HG02763 (cell line): ENCODE results near the gene NDC1.
"Not testable (repeated sequence)": the region's sequence is repeated elsewhere in the genome, so short reads cannot be mapped to it uniquely, and the experiment has no call there.

Experiments
- ATAC-seq: cut with Tn5 transposase; IDR thresholded peaks from one replicate; pipeline ENCODE4 v1.9.1; 2021; ENCODE audit warnings: mild to moderate bottlenecking, moderate library complexity; ENCODE audit not compliant: unreplicated experiment

The NDC1 gene, protein sequence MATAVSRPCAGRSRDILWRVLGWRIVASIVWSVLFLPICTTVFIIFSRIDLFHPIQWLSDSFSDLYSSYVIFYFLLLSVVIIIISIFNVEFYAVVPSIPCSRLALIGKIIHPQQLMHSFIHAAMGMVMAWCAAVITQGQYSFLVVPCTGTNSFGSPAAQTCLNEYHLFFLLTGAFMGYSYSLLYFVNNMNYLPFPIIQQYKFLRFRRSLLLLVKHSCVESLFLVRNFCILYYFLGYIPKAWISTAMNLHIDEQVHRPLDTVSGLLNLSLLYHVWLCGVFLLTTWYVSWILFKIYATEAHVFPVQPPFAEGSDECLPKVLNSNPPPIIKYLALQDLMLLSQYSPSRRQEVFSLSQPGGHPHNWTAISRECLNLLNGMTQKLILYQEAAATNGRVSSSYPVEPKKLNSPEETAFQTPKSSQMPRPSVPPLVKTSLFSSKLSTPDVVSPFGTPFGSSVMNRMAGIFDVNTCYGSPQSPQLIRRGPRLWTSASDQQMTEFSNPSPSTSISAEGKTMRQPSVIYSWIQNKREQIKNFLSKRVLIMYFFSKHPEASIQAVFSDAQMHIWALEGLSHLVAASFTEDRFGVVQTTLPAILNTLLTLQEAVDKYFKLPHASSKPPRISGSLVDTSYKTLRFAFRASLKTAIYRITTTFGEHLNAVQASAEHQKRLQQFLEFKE

DNA sequence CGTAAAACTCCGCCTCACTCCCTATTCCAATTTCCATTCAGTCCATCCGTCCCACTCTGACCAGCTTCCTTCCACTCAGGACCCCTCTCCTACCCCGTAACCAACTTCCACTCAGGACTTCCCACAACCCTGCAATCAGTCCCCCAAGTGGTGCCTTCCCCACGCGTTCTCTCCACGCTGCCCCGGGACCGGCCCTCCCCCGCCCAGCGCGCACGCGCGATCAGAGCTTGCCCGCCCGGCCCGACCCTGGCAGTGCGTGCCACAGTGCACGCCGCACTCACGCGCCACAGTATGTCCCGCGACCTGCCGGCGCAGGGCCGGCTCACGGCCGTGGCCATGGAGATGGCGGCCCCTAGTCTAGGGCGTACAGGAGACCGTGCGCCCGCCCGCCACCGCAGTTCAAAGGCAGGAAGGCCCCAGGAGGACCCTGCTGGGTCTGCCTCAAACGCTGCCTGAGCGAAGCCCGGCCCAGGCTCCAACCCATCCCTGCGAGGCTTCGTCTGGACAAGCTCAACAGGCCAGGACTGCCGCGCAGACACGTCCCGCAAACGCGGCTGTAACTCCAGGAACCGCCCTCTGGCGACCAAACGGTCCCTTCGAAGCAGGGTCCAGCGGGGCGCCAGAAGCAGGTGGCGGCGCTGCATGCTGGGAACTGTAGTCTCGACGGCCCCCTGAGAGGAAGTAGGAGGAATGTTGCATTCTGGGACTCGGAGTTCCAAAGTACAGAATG is at the start of gene NDC1:
Gene NDC1, minus strand, starts transcription at position 373 of the 730 bp plus-strand sequence. Its CDS starts 35 bp downstream, at position 338.
- ATAC-seq = peak; percentile 90

DNA sequence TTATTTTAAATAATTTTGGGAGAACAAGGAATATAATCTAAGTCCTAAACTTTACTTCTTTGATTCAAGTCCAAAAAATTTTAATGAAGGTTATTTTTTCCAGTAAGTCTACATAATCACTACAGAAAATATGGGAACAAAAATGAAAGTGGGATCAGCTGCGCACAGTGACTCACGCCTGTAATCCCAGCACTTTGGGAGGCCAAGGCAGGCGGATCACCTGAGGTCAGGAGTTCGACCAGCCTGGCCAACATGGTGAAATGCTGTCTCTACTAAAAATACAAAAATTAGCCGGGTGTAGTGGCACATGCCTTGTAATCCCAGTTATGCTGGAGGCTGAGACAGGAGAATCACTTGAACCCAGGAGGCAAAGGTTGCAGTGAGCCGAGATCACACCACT is 45.5 kb upstream of the NDC1 start:
- not testable (repeated sequence) for ATAC-seq

DNA sequence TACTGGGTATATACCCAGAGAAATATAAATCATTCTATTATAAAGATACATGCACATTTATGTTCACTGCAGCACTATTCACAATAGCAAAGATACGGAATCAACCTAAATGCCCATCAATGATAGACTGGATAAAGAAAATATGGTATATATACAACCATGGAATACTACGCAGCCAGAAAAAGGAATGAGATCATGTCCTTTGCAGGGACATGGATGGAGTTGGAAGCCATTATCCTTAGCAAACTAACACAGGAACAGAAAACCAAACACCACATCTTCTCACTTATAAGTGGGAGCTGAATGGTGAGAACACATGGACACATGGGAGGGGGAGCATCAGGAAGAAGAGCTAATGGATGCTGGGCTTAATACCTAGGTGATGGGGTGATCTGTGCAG is 43.8 kb upstream of the NDC1 start:
- ATAC-seq = not testable (repeated sequence)

DNA sequence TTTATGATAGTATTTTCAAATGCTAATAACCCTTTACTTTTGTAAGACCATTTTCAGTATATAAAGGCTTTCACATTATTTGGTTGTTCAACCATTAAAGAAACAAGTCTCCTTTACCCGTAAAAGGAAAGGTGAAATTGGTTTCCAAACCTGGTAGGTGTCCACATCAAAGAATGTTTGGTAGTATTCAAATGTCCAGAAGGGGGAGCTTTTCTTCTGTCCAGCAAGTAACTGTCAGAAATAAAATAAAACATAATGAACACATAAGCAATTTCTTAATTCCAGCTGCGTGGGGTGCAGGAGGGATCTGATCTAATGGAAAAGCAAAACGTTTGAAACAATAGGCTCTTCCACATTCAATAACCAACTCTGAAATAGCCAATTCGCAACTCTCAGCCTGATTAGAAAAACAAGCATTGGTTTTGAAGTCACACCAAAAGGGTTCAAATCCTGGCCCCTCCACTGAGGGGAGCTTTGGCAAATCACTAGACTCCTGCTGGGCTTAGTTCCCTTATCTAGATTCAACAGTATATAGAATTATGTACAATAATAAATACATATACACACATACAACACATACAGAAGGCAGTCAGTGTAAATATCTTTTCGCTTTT is 40.5 kb upstream of the NDC1 start:
- ATAC-seq = no peak

DNA sequence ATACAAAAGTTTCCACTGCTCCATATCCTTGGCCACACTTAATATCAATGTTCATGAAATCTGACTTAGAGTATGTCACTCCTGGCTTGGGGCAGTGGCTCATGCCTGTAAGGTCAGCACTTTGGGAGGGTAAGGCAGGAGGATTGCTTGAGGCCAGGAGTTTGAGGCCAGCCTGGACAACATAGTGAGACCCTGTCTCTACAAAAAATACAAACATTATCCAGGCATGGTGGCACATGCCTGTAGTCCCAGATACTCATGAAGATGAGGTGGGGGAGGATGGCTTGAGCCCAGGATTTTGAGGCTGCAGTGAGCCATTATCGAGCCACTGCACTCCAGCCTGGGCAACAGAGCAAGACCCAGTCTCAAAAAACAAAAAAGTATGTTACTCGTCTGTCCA is 37.1 kb upstream of the NDC1 start:
- ATAC-seq = not testable (repeated sequence)

DNA sequence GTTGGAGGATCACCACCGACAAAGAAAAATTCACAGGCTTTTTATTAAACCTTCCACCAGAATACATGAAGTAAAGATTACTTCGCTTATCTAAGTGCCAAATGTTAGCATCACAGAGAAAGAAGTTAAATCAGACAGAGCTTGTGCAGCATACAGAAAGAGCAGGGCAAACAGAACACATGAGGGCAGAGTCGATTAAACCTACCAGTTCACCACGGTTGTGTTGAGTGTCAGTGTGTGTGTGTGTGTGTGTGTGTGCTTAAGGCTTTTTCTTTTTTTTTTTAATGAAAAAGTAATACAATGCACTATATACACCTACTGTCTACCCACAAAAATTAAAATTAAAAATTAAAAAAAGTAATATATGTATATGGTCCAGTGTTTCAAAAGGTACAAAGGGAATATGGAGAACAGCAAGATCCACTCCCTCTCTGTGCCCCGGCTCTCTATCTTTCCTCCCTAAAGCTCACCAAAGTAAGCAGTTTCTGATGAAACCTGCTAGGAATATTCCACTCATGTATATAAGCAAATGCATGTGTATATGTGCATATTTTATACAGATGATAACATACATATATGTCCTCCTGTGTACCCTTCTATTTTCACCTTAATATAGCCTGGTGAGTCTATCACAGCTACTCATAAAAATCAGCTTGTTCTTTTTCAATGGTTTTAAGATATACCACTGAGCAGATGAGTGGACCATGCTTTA is 33.8 kb upstream of the NDC1 start:
- no peak for ATAC-seq

DNA sequence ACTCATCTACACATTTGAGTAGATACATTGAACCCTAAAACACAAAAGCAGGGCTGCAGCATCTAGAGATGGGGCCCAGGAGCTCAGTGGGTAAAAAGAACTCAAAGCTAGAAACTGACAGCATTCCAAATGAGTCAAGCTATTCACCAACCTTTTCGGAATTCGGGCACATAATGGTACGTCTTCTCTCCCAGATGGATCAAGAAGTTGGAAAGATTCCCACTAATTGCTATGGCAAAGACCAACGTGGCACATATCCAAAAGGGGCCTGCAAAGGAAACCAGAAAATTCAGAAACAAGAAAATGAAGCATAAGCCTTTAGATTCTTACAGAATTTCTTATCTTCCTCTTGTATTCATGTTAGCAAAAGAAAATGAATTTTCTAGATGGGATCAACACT is 33.1 kb upstream of the NDC1 start:
- no peak for ATAC-seq

DNA sequence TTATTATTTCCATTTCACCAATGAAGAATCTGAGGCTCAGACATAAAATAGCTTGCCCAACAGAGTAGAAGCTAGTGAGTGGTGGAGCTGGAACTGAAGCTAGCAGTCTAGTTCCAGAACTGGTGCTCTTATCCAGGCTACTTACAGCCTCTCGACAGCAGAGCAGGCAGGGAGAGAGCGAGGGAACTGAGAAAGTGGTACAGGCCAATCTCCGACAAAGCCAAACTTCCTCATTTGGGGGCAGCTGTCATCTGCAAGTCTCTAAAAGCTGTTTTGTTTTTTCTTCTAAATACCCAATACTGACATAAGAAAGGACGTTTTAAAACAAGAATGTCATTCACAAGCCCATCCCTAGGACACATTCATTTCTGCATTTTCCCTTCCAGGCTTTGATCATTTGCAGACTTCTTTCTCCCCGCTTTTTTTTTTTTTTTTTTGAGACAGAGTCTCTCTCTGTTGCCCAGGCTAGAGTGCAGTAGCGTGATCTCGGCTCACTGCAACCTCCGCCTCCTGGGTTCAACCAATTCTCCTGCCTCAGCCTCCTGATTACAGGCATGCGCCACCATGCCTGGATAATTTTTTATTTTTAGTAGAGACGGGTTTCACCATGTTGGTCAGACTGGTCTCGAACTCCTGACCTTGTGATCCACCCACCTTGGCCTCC is 31.5 kb upstream of the NDC1 start:
- ATAC-seq = no peak

DNA sequence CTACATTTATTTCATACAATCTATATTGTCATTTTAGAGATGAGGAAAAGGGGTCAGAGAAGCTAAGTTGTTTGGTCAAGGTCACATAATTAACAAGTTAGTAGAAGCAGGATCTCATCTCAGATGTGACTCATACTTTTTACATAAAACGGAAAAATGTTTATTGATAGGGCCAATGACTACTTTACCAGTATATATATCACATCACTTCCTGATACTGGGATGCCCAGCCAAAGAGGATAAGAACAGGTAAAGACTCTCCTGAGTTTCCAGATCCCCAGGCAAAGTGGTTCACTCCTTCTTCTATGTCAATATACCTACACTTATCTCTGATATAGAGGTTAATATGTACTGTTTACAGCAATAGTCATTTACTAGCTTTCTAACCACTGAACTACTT is 30.5 kb upstream of the NDC1 start:
- no peak for ATAC-seq

DNA sequence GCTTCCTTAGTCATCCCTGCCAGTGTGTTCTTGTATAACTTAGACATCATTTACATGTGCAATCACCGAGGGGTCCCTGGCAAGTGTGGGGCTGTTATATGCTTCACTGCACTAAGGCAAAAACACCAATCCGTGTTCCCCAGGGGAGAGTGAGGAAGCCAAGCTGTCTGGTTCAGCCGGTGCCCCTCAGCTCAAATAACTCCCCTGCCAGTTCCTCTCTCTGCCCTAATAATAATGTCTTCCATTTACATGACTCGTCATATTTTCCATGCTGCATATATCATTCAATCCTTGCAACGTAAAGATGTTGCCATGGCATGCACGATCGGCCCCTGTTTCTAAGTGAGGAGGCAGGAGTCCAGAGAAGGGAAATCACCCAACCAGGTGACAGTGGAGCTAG is 24.4 kb upstream of the NDC1 start:
- ATAC-seq = no peak

DNA sequence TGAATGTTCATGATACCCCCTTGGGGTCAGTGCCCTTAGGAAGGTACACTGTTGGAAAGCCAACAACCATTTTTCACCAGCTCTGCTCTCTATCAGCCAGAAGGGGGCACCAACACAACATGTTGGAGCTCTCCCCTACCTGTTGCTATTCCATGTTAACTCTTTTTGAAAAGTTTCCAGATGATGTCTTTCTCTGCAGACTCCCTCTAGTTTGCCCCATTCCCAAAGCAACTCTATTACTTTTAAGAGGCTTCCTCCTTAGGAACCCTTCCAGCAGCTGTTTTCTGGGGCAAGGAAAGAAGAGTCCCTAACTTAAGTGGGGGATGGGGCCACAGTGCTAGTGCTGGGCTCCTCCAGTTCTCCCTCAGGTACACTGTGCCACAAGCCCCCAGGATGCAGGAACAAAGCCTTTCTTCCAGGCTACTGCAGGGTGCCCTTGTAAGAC is 22.9 kb upstream of the NDC1 start:
- ATAC-seq = no peak

DNA sequence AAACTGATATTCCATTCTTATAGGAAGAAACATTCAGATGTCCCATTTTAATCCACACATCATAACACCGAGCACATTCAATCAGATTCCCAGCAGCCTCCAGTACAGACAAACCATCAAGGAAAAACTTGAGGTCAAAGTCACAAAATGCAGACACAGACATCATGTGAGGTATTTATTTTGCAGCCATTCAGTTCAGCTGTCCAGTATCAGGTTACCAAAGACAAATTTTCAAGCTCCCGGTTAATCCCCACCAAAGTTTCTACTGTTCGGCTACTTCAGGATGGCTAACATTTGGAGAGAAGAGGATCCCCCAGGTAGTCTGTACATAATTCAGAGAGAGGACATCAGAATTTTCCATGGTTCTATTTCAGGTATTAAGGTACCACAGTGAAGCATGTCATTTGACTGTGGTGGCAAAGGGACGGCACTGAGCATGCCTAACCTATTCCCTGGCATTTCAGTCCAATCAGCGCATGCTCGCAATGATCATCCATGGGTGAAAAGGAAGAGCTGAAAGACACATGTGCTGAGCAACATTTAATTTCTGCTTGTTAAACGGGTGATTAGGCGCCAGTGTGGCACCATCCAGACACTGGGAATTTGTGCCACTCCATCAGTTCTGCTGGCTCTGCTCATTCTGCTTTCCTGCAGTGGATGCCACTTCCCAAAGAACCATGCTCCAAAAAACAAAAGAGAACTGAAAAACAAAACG is 13.6 kb upstream of the NDC1 start:
- ATAC-seq = no peak

DNA sequence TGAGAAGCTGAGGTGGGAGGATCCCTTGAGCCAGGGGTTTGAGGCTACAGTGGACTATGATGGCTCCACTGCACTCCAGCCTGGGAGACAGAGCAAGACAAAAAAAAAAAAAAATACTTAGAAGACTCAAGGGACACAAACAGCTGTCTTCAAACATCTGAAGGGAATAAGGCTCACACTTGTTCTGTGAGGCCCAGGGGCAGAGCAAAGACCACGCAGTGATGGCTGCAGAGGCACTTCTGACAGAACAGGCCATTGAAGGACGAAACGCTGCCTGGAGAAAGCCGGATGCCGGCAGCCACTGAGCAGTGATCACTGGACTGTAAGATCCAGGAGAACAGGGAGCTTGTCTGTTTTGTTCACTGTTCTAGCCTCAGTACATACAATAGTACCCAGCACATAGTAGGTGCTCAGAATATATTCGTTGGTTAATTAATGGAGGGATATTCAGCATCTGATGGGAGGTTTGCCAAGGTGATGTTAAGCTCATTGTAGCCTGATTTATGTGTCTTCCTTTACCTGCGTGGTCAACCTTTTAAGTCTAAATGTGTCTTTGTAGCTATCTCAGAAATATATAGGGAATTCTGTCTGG is 12.1 kb upstream of the NDC1 start:
- ATAC-seq = no peak

DNA sequence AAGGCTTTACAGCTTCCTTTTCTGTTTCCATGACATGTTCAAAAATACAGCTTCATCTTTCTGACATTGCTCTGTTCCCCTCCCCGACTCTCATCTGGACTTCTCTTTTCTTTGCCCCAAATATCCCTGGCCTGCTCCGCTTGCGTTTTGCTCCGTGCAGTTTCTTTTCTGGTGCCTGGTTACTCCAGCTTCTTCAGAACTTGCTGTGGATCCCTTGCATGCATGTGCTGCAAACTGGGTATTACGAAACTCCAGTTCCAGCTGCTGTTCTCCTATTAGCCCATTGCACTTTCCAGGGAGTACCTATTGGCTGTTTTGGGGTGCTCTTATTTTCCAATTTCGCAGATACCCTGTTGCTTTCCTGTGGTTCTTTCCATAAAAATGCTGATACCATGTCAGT is 9.9 kb upstream of the NDC1 start:
- no peak for ATAC-seq

DNA sequence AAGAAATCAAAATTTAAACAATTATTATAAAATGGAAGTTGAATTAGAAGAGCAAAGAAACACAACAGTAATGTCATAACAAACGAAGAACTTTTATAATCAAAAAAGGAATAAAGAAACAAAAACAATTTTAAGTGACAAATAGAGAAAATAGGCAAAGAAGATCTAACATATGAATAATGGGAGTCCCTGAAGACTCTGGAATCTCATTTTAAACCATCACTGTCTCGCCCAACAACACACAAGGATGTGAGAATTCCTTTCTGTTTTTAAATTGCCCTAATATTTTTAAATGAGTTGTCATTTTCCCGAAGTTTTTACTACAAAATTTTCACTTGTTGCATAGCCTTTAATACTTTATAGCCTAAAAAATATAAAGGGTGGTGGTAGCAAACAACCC is 4.3 kb upstream of the NDC1 start:
- ATAC-seq = no peak

DNA sequence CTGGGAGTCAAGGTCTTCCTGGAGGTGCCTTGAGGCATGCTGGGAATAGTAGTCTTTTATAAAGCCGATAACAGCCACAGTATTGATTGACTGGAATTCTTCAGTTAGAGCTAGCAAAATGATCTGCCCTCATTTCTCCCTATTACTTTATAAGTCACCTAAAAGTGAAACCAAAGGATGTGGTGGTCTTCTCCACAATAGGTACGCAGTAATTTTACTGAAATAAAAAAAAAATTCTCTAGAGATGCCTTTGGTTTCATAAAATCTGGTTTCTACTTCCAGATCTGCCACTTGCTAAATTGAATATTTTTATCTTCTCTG is 518 bp upstream of the NDC1 start:
- ATAC-seq = no peak

DNA sequence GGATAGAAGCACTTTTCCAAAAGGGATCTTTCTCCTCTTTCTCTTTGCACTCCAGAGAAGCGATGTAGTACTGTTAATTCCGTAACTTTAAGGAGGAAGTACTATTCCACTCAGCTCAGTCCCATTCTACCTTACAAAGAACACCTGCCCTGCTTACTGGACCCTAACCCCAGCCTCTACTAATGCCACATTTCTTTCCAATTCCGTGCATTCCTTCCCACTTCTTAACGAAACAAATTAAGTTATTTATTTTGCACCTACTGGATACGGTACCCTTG is 511 bp downstream of the NDC1 start:
- ATAC-seq = no peak

DNA sequence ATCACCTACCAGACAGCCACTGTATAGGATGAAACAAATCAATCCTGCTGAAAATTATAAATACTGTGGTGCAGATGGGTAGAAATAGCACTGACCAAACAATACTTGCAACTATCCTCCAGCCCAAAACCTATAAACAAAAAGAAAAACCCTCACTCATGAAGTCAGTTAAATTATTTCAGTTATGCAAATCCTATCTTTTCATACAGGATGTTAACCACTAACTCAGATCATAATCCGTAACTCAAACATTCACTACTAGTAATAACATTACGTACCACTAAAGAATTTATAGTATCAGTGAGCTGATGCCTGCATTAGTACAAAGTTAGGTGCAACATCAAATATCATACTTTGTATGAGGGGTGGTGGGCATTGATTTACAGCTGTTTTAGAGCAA is 2.6 kb downstream of the NDC1 start:
- ATAC-seq = no peak

DNA sequence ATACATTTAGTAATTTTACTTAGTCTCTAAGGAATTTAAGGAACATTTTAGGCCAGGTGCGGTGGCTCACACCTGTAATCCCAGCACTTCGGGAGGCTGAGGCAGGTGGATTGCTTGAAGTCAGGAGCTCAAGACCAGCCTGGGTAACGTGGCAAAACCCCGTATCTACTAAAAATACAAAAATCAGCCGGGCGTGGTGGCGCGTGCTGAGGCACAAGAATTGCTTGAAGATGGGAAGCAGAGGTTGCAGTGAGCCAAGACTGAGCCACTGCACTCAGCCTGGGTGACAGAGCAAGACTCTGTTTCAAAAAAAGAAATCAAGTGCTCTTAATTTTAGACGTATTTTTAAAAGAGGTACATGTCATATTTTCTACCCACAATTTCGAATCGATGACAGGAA is 3.3 kb downstream of the NDC1 start:
- no peak for ATAC-seq

DNA sequence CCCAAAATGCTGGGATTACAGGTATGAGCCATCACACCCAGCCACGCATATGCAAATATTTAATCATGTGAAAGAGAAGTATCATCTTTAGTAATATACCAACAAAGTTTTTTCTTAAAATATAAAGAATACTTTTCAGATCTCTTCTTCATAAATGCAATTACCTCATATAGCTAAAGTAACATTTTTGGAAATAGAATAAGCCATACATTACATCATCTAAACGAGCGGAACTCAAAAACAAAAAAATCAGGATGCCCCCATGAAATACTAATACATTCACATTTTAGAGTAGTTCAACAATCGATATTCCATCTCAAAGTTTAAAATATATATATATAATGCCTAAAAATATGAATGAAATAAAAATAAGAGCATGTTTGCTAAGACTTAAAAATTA is 4.7 kb downstream of the NDC1 start:
- no peak for ATAC-seq
